A673 (cell line): ENCODE results near the gene UBE2E1. TPM values are rescaled to one million over a fixed set of nuclear protein-coding genes. Genes with fewer than 3 reads are reported as not detected.

Experiments used
- BruUV-seq: library from RNA; stranded (reverse); fragments of 400-500 nt; replicated peaks from 2 replicates; lab custom pipeline; 2021; lab: Mats Ljungman, UMichigan
- CTCF ChIA-PET: fragments of 300-600 bp; sonication (Branson Sonifier 250); formaldehyde crosslinking; loops from one replicate; lab custom pipeline; 2022; ENCODE audit warnings: antibody characterized with exemption; lab: Charles Lee
- POLR2A ChIA-PET: fragments of 300-600 bp; sonication (Branson Sonifier 250); formaldehyde crosslinking; loops from one replicate; lab custom pipeline; 2022; ENCODE audit warnings: antibody characterized with exemption; ENCODE audit not compliant: low non-redundant PET; lab: Charles Lee
- DNase-seq: peaks from one replicate; pipeline ENCODE4 v3.0.0-alpha.2; 2015; ENCODE audit warnings: low spot score
- H3K27ac ChIP-seq: fragments of 200-600 bp; sonication (generic); 2 replicates; pipeline ENCODE4 v1.5.1; 2016; ENCODE audit warnings: mixed run types, low read depth, mild to moderate bottlenecking, mixed read lengths, antibody characterized with exemption, low read length; ENCODE audit not compliant: poor library complexity, severe bottlenecking
- H3K27me3 ChIP-seq: fragments of 200-600 bp; sonication (generic); replicated peaks from 2 replicates; pipeline ENCODE4 v1.6.1; 2017; ENCODE audit warnings: mixed run types, low read depth, mild to moderate bottlenecking, mixed read lengths, antibody characterized with exemption, low read length; ENCODE audit not compliant: insufficient read depth, poor library complexity
- H3K36me3 ChIP-seq: fragments of 200-600 bp; sonication (generic); 2 replicates; pipeline ENCODE4 v1.6.1; 2016; ENCODE audit warnings: mixed run types, mild to moderate bottlenecking, mixed read lengths, antibody characterized with exemption, low read length; ENCODE audit not compliant: insufficient read depth, poor library complexity, severe bottlenecking
- H3K4me1 ChIP-seq: fragments of 200-600 bp; sonication (generic); 2 replicates; pipeline ENCODE4 v1.6.1; 2017; ENCODE audit warnings: mixed run types, mild to moderate bottlenecking, mixed read lengths, antibody characterized with exemption, low read length; ENCODE audit not compliant: insufficient read depth, poor library complexity, severe bottlenecking
- H3K4me3 ChIP-seq: fragments of 200-600 bp; sonication (generic); 2 replicates; pipeline ENCODE4 v1.5.1; 2016; ENCODE audit warnings: low read depth, mixed run types, mild to moderate bottlenecking, mixed read lengths, low read length; ENCODE audit not compliant: poor library complexity, severe bottlenecking
- H3K9me3 ChIP-seq: fragments of 200-600 bp; sonication (generic); 2 replicates; pipeline ENCODE4 v1.6.1; 2016; ENCODE audit warnings: mixed run types, low read depth, mild to moderate bottlenecking, mixed read lengths, antibody characterized with exemption, low read length; ENCODE audit not compliant: poor library complexity, severe bottlenecking
- CTCF ChIP-seq: fragments of 300-800, 200-600 bp; sonication (generic); conservative IDR thresholded peaks from 2 replicates; pipeline ENCODE4 v1.5.1; 2017; ENCODE audit warnings: low read depth, mild to moderate bottlenecking, antibody characterized with exemption, low read length, moderate library complexity, mixed read lengths
- EZH2 ChIP-seq: fragments of 200-600 bp; sonication (generic); IDR thresholded peaks from 2 replicates; pipeline ENCODE4 v1.6.1; 2017; ENCODE audit warnings: borderline replicate concordance, low read depth, mild to moderate bottlenecking, mixed read lengths, antibody characterized with exemption, low read length; ENCODE audit not compliant: poor library complexity, severe bottlenecking
- intact Hi-C: fragments of 100-400 bp; cut with micrococcal nuclease; formaldehyde crosslinking; loops from one replicate; pipeline ENCODE4 v1.10.0; 2022; ENCODE audit not compliant: unreplicated experiment
- total RNA-seq: library from RNA; stranded (reverse); gene quantifications from 2 replicates; pipeline ENCODE4 v1.2.3, GENCODE V29; 2021

The UBE2E1 gene
- total RNA-seq, 1 experiment from 2014 or later = 144 TPM

- peaks cover 27% of the 10 kb centered on the region for H3K4me1 ChIP-seq
- DNase-seq = peak; percentile 59
- H3K4me3 ChIP-seq = peak overlapping the region; percentile 63
- intact Hi-C loops = no loop called here
- TF ChIP-seq CTCF = 0 out of 2 replicates have a peak, but pooled peaks have one; percentile 19
- TF ChIP-seq EZH2 = no peak
- H3K36me3 ChIP-seq = peaks cover 25% of the 10 kb centered on the region
- H3K27ac ChIP-seq = peak overlapping the region; percentile 87
- no TSS peak for BruUV-seq
- no peaks in the 10 kb centered on the region for H3K9me3 ChIP-seq
- ChIA-PET CTCF (no interaction called here), POLR2A (no interaction called here)
- no peaks in the 10 kb centered on the region for H3K27me3 ChIP-seq
Observed at GRCh38 chr3:23810343-23811184, 4.8 kb downstream of the UBE2E1 start.

GRCh38 chr3:23811185-23811527 is 5.4 kb downstream of the UBE2E1 start:
- peak overlapping the region; percentile 63 for H3K4me3 ChIP-seq
- H3K27me3 ChIP-seq = no peaks in the 10 kb centered on the region
- intact Hi-C loops = no loop called here
- TF ChIP-seq EZH2 (no peak), CTCF (no peak)
- ChIA-PET POLR2A (no interaction called here), CTCF (no interaction called here)
- peaks cover 27% of the 10 kb centered on the region for H3K4me1 ChIP-seq
- no peaks in the 10 kb centered on the region for H3K9me3 ChIP-seq
- no TSS peak for BruUV-seq
- peak overlapping the region; percentile 87 for H3K27ac ChIP-seq
- DNase-seq = no peak
- peaks cover 25% of the 10 kb centered on the region for H3K36me3 ChIP-seq

GRCh38 chr3:23811919-23812318 is 6.2 kb downstream of the UBE2E1 start:
- intact Hi-C loops = no loop called here
- no peaks in the 10 kb centered on the region for H3K9me3 ChIP-seq
- no peak for DNase-seq
- no peak overlapping the region for H3K27ac ChIP-seq
- ChIA-PET CTCF (no interaction called here), POLR2A (no interaction called here)
- peak overlapping the region; percentile 63 for H3K4me3 ChIP-seq
- peaks cover 27% of the 10 kb centered on the region for H3K4me1 ChIP-seq
- peaks cover 25% of the 10 kb centered on the region for H3K36me3 ChIP-seq
- TF ChIP-seq CTCF (no peak), EZH2 (no peak)
- H3K27me3 ChIP-seq = no peaks in the 10 kb centered on the region
- BruUV-seq = TSS peak; percentile 0
